ENCODE measurements around the gene MRPL36. TPM values are rescaled to one million over a fixed set of nuclear protein-coding genes. Genes with fewer than 3 reads are reported as not detected.

The MRPL36 gene
- total RNA-seq, 1 donor from 2014 or later, result 21.4 TPM

DNA sequence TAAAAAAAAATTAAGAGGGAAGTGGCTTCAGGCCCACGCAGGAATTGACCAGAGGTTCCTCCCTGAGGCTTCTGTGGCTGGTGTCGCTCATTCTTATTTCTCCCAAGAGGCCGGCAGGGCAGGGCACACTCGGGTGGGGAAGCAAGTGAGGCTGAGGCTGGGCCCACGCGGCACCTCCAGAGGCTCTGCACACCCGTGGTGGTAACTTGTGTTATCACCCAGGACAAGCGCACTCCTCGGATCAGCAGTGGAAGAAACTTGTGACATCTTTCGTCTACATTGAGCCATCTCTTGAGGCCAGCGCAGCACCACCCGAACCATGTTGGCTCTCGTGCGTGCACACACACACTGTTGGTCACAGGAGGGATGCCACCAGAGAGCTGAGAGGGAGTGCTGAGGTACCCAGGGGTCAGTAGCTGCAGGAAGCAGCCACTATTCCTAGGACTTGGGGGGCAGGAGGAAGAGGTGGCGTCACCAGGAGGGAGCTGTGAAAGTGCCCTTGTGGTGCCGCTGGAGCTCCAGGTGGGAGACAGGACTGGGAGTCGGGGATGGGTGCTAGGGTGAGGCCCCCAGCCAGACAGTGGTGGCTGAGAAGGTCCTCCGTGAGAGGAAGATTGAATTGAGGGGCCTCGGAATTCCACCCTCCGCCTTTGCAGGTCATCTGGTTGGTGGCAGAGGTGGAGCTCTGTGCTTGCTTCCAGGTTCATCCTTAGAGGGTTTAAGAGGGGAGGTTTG is 8.0 kb upstream of the MRPL36 start:
- H3K9me3 ChIP-seq, result no peaks in the 10 kb centered on the region
- no peaks in the 10 kb centered on the region for H3K4me1 ChIP-seq
- no peaks in the 10 kb centered on the region for H3K27me3 ChIP-seq
- no peak for DNase-seq (ENCODE audit: low spot score in 2 of 2)
- H3K36me3 ChIP-seq, result peaks cover 58 to 87% of the 10 kb centered on the region in 2 donors
- H3K4me3 ChIP-seq, result no peak overlapping the region
- H3K27ac ChIP-seq, result no peak overlapping the region
- intact Hi-C loops (cut with DNase I), result loop anchor here (10.0 kb wide), 2 partner anchors 163 to 1333 kb away; no protein-coding TSS in a partner anchor
- no peak for TF ChIP-seq CTCF (IDR thresholded peaks at IDR 0.05)

GRCh38 chr5:1806974-1807373 is 7.3 kb upstream of the MRPL36 start:
- no peak for DNase-seq (ENCODE audit: low spot score in 2 of 2)
- intact Hi-C loops (cut with DNase I), result loop anchor here (10.0 kb wide), 2 partner anchors 162 to 1332 kb away; no protein-coding TSS in a partner anchor
- Histone ChIP-seq H3K9me3 (no peaks in the 10 kb centered on the region), H3K27ac (no peak overlapping the region), H3K4me3 (no peak overlapping the region), H3K4me1 (peaks cover 1 to 3% of the 10 kb centered on the region in 2 donors), H3K36me3 (peaks cover 58 to 81% of the 10 kb centered on the region in 2 donors), H3K27me3 (no peaks in the 10 kb centered on the region)
- TF ChIP-seq CTCF (IDR thresholded peaks at IDR 0.05), result no peak

DNA sequence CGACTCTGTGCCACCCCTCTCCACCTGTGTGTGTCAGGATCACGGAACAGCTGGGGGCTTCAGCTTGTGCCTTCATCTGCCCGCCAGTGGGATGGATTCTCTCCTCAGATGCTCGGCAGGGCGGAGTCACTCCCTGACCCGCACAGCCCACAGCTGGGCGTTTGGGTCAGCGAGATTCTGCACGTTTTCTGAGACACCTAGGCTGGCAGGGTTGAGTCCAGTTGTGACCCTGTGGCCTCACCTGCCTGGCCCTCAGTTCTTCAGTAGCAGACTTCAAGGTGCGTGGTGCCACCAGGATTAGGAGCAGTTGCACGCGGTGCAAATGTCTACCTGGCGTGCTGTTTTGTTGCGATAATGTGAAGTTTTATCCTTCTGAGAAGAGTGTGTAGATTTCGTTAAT is 6.6 kb upstream of the MRPL36 start:
- peaks cover 58 to 73% of the 10 kb centered on the region in 2 donors for H3K36me3 ChIP-seq

DNA sequence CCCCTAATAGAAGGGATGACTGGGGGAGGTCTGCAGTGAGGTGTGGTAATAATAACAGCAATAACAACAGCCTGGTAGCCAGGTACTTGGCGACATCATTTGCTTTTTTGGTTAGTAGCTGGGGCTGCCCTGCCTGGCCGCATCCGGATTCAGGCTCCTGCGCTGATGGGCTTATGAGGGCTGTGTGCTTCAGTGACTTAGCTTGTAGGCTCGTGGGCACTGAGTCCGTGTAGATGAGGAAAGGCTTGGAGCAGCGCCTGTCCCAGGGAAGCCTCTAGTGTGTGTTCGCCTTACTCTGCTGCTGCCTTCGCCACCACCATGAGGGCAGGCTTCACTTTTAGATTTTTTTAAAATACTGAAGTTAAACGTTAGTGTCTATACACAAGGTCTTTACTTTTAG is 6.1 kb upstream of the MRPL36 start:
- Histone ChIP-seq H3K4me3 (no peak overlapping the region), H3K4me1 (peaks cover 3 to 4% of the 10 kb centered on the region in 2 donors), H3K9me3 (no peaks in the 10 kb centered on the region), H3K36me3 (peaks cover 58 to 68% of the 10 kb centered on the region in 2 donors), H3K27me3 (no peaks in the 10 kb centered on the region), H3K27ac (no peak overlapping the region)
- intact Hi-C loops (cut with DNase I), result loop anchor here (10.0 kb wide), 2 partner anchors 161 to 1331 kb away; no protein-coding TSS in a partner anchor
- TF ChIP-seq CTCF (IDR thresholded peaks at IDR 0.05), result no peak
- DNase-seq (ENCODE audit: low spot score in 2 of 2), result no peak

More for the DNA sequence above, 6.6 kb upstream of the MRPL36 start:
- intact Hi-C loops (cut with DNase I), result loop anchor here (10.0 kb wide), 2 partner anchors 161 to 1331 kb away; no protein-coding TSS in a partner anchor
- H3K27ac ChIP-seq, result no peak overlapping the region
- no peak for DNase-seq (ENCODE audit: low spot score in 2 of 2)
- H3K9me3 ChIP-seq, result no peaks in the 10 kb centered on the region
- no peak overlapping the region for H3K4me3 ChIP-seq
- peaks cover 3 to 4% of the 10 kb centered on the region in 2 donors for H3K4me1 ChIP-seq
- TF ChIP-seq CTCF (IDR thresholded peaks at IDR 0.05), result no peak
- H3K27me3 ChIP-seq, result no peaks in the 10 kb centered on the region

DNA sequence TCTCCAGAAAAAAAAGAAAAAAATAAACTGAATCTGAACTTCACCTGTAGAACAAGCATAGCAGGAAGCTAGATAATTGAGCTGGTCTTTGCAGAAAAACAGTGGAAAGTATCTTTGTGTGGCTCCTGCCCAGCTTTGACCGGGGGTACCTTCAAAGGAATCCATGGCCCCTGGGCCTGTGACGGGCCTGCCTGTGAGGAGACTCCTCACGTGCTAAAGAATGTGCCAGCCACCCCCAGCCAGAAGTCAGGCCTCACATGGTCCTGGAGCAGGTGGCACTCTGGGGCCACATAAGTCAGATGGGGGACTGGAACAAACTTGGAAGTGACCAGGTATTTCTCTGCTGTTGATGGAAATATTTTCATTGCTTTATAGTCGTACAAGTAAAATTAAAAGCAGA is 5.7 kb upstream of the MRPL36 start:
- H3K27me3 ChIP-seq, result no peaks in the 10 kb centered on the region
- DNase-seq (ENCODE audit: low spot score in 2 of 2), result no peak
- H3K4me1 ChIP-seq, result peaks cover 3 to 4% of the 10 kb centered on the region in 2 donors
- intact Hi-C loops (cut with DNase I), result loop anchor here (10.0 kb wide), 2 partner anchors 161 to 1331 kb away; no protein-coding TSS in a partner anchor
- peaks cover 58 to 66% of the 10 kb centered on the region in 2 donors for H3K36me3 ChIP-seq
- H3K27ac ChIP-seq, result no peak overlapping the region
- H3K9me3 ChIP-seq, result no peaks in the 10 kb centered on the region
- no peak overlapping the region for H3K4me3 ChIP-seq
- no peak for TF ChIP-seq CTCF (IDR thresholded peaks at IDR 0.05)

Measured in ascending aorta (tissue), 2 donors.